Posterior vena cava (tissue), 2 donors: ENCODE results near the gene GPR137B. TPM values are rescaled to one million over a fixed set of nuclear protein-coding genes. Genes with fewer than 3 reads are reported as not detected.

Experiments
- DNase-seq: peaks from one replicate; pipeline ENCODE4 v3.0.0-alpha.2; 2020; ENCODE audit warnings: low spot score
- intact Hi-C, 2 donors: fragments of 100-400 bp; cut with DNase I; formaldehyde crosslinking; loops; one replicate each; pipeline versions ENCODE4 v1.14.1 to v1.14.2; 2022 to 2023
- total RNA-seq, 2 donors: library from RNA; stranded (reverse); fragmentation: NEBNext Ultra II Directional; extraction: Animal tissue kit (Norgen Biotek cat#: 25700); gene quantifications; one replicate each; pipeline ENCODE4 v1.2.1, GENCODE V29; 2021
- donor health status: DM: yes; HTN: yes; CAD: no.
- donor health status: DM: yes; HTN: yes; CAD: no.

GPR137B gene
- total RNA-seq, 2 donors from 2014 or later = 13.7 to 15.7 TPM

GRCh38 chr1:236137285-236137852 is 5.0 kb upstream of the GPR137B start:
- DNase-seq = no peak
- intact Hi-C loops = no loop called here

- intact Hi-C loops = no loop called here
- DNase-seq = no peak
Measured at GRCh38 chr1:236139495-236139894, 2.8 kb upstream of the GPR137B start.

- intact Hi-C loops = no loop called here
- no peak for DNase-seq
Measured at GRCh38 chr1:236140705-236141446, 1.5 kb upstream of the GPR137B start.

GRCh38 chr1:236141447-236142252 is 689 bp upstream of the GPR137B start:
- intact Hi-C loops = no loop called here
- no peak for DNase-seq

- DNase-seq = no peak
- intact Hi-C loops = no loop called here
Measured at GRCh38 chr1:236143104-236143948, 987 bp downstream of the GPR137B start.

- intact Hi-C loops = no loop called here
- no peak for DNase-seq
Measured at GRCh38 chr1:236144033-236144432, 1.7 kb downstream of the GPR137B start.

GRCh38 chr1:236144446-236145150 is 2.3 kb downstream of the GPR137B start:
- intact Hi-C loops = no loop called here

GRCh38 chr1:236147068-236147467 is 4.7 kb downstream of the GPR137B start:
- intact Hi-C loops = no loop called here
- no peak for DNase-seq

More at GRCh38 chr1:236144446-236145150, 2.3 kb downstream of the GPR137B start:
- DNase-seq = no peak

GRCh38 chr1:236147521-236148469 is 5.5 kb downstream of the GPR137B start:
- intact Hi-C loops = no loop called here
- no peak for DNase-seq

GRCh38 chr1:236148470-236148845 is 6.1 kb downstream of the GPR137B start:
- DNase-seq = no peak
- intact Hi-C loops = no loop called here

- intact Hi-C loops = no loop called here
- DNase-seq = no peak
Measured at GRCh38 chr1:236149003-236149595, 6.8 kb downstream of the GPR137B start.

GRCh38 chr1:236149696-236150228 is 7.4 kb downstream of the GPR137B start:
- no peak for DNase-seq
- intact Hi-C loops = no loop called here

- intact Hi-C loops = no loop called here
Measured at GRCh38 chr1:236150311-236150955, 8.1 kb downstream of the GPR137B start.

GRCh38 chr1:236150986-236151385 is 8.6 kb downstream of the GPR137B start:
- intact Hi-C loops = no loop called here
- no peak for DNase-seq

More at GRCh38 chr1:236150311-236150955, 8.1 kb downstream of the GPR137B start:
- no peak for DNase-seq

GRCh38 chr1:236151739-236152424 is 9.5 kb downstream of the GPR137B start:
- intact Hi-C loops = no loop called here
- no peak for DNase-seq

- DNase-seq = no peak
- intact Hi-C loops = no loop called here
Measured at GRCh38 chr1:236154126-236154525, 11.8 kb downstream of the GPR137B start.
